Measurements from ENCODE around the gene FAXC.

FAXC gene

DNA sequence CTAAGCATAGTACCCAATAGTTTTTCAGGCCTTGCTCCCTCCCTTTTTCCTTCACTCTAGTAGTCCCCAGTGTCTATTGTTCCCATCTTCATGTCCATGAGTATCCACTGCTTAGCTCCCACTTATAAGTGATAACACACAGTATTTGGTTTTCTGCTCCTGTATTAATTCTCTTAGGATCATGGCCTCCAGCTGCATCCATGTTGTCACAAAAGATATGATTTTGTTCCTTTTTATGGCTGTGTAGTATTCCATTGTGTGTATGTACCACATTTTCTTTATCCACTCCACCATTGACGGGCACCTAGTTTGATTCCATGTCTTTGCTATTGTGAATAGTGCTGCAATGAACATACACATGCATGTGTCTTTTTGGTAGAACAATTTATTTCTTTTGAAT lies 102.9 kb downstream of the FAXC start:
- Histone ChIP-seq H3K4me2 (ENCODE audit: low read depth, low read length) (no peak overlapping the region), H3K27ac (ENCODE audit: low read length) (no peak overlapping the region), H3F3A (ENCODE audit: insufficient read depth, low read length) (no peaks in the 10 kb centered on the region), H3K9me3 (replicated peaks; ENCODE audit: insufficient read depth, low read length) (no peaks in the 10 kb centered on the region), H3K9me2 (replicated peaks; ENCODE audit: insufficient read depth, low read length) (no peaks in the 10 kb centered on the region), H3K4me1 (ENCODE audit: low read length) (no peaks in the 10 kb centered on the region), H3K9ac (ENCODE audit: low read length) (no peak overlapping the region), H4K20me1 (ENCODE audit: insufficient read depth, low read length) (no peaks in the 10 kb centered on the region), H3K4me3 (ENCODE audit: low read length) (no peak overlapping the region), H3K79me2 (ENCODE audit: low read length) (no peaks in the 10 kb centered on the region), H2AFZ (ENCODE audit: low read length) (no peak overlapping the region), H3K36me3 (replicated peaks; ENCODE audit: insufficient read depth, low read length) (no peaks in the 10 kb centered on the region), H3K27me3 (replicated peaks; ENCODE audit: insufficient read depth, low read length) (no peaks in the 10 kb centered on the region)
- no peak for DNase-seq
- TF ChIP-seq, protein P1, sequence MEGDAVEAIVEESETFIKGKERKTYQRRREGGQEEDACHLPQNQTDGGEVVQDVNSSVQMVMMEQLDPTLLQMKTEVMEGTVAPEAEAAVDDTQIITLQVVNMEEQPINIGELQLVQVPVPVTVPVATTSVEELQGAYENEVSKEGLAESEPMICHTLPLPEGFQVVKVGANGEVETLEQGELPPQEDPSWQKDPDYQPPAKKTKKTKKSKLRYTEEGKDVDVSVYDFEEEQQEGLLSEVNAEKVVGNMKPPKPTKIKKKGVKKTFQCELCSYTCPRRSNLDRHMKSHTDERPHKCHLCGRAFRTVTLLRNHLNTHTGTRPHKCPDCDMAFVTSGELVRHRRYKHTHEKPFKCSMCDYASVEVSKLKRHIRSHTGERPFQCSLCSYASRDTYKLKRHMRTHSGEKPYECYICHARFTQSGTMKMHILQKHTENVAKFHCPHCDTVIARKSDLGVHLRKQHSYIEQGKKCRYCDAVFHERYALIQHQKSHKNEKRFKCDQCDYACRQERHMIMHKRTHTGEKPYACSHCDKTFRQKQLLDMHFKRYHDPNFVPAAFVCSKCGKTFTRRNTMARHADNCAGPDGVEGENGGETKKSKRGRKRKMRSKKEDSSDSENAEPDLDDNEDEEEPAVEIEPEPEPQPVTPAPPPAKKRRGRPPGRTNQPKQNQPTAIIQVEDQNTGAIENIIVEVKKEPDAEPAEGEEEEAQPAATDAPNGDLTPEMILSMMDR (IDR thresholded peaks at IDR 0.05; ENCODE audit: low read length) = no peak
- no peak for TF ChIP-seq EZH2phosphoT487 (IDR thresholded peaks at IDR 0.05; ENCODE audit: low read length)
- no peak for TF ChIP-seq EZH2 (optimal IDR thresholded peaks at IDR 0.05; ENCODE audit: low read depth, low read length)

DNA sequence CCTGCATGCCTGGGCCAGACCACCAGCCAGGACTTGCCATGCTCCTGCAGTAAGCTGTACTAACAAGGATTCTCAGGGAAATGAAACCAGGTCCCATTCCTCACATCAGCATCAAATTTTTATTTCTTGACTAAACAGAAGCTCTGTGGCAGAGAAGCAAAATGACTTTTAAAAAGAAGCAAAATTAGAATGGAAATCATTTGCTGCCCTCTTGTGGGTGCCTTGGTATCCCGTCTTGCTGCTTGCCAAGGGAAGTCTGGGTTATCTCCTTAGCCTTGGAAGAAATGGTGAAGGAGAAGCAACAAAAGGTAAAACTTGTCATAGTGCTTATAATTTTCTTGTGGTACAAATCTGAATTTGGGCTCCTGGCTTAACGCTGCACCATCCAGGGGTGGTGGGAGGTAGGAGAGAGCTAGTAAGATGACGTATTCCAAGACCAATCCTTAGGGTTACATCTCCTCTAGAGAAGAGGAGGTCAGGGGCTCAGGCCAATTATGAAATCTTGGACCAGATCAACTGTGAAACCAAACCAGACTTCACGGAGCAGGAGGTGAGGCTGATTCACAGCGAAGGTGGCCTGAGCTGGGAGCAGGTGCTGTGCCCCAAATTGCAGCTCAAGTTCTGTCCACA lies 107.5 kb downstream of the FAXC start:
- H3K27me3 ChIP-seq (replicated peaks; ENCODE audit: insufficient read depth, low read length) = no peaks in the 10 kb centered on the region
- H2AFZ ChIP-seq (ENCODE audit: low read length) = no peak overlapping the region
- H3F3A ChIP-seq (ENCODE audit: insufficient read depth, low read length) = no peaks in the 10 kb centered on the region
- no peak overlapping the region for H3K4me3 ChIP-seq (ENCODE audit: low read length)
- no peaks in the 10 kb centered on the region for H3K9me2 ChIP-seq (replicated peaks; ENCODE audit: insufficient read depth, low read length)
- no peaks in the 10 kb centered on the region for H4K20me1 ChIP-seq (ENCODE audit: insufficient read depth, low read length)
- H3K36me3 ChIP-seq (replicated peaks; ENCODE audit: insufficient read depth, low read length) = no peaks in the 10 kb centered on the region
- H3K4me2 ChIP-seq (ENCODE audit: low read depth, low read length) = no peak overlapping the region
- H3K9ac ChIP-seq (ENCODE audit: low read length) = no peak overlapping the region
- no peaks in the 10 kb centered on the region for H3K79me2 ChIP-seq (ENCODE audit: low read length)
- H3K27ac ChIP-seq (ENCODE audit: low read length) = no peak overlapping the region
- TF ChIP-seq, protein P1 (IDR thresholded peaks at IDR 0.05; ENCODE audit: low read length) = peak; percentile 42
- TF ChIP-seq EZH2 (optimal IDR thresholded peaks at IDR 0.05; ENCODE audit: low read depth, low read length) = no peak
- peak; percentile 23 for DNase-seq
- H3K9me3 ChIP-seq (replicated peaks; ENCODE audit: insufficient read depth, low read length) = no peaks in the 10 kb centered on the region
- no peaks in the 10 kb centered on the region for H3K4me1 ChIP-seq (ENCODE audit: low read length)

DNA sequence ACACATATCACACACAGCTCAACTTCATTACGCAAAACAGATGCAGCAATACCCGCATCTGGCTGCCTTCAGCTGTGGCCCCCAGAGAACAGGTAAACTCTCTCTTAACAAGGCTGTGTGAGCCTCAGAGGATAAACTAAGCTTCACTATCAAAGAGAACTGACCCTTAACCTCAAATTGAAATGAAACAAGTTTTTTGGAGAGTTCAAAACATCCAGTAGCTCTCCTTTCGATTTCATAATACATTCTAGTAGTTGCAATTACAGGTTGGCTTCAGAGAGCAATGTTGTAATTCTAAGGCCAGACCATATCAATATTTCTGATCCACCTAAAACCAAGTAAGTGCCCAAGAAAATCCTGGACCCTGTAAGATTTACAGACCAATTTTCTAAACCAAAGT lies 113.5 kb downstream of the FAXC start:
- no peak overlapping the region for H3K4me2 ChIP-seq (ENCODE audit: low read depth, low read length)
- H3K27me3 ChIP-seq (replicated peaks; ENCODE audit: insufficient read depth, low read length) = no peaks in the 10 kb centered on the region
- no peak for TF ChIP-seq EZH2 (optimal IDR thresholded peaks at IDR 0.05; ENCODE audit: low read depth, low read length)

DNA sequence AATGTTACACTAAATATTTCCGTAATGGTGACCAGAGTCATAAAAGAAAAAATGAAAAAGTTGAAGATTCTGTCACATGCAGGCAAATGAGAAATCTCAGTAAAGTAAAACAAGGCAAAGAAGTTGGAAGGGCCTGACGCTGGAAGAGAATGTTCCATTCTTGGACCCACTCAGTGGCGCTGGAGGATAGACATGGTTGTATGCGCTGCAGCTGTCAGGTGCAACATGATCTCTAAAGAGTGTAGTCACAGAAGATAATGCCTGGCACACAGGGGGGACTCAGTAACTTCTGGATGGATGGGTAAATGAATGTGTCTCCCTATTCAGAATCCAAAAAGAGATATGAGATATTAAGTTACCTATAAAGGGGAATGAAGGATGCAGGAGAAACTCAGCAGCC lies 116.3 kb downstream of the FAXC start:
- Histone ChIP-seq H3K9me2 (replicated peaks; ENCODE audit: insufficient read depth, low read length) (no peaks in the 10 kb centered on the region), H3K4me2 (ENCODE audit: low read depth, low read length) (no peak overlapping the region), H3K9me3 (replicated peaks; ENCODE audit: insufficient read depth, low read length) (no peaks in the 10 kb centered on the region), H3K27ac (ENCODE audit: low read length) (no peak overlapping the region), H3K4me1 (ENCODE audit: low read length) (no peaks in the 10 kb centered on the region), H3F3A (ENCODE audit: insufficient read depth, low read length) (no peaks in the 10 kb centered on the region), H3K79me2 (ENCODE audit: low read length) (no peaks in the 10 kb centered on the region), H3K4me3 (ENCODE audit: low read length) (no peak overlapping the region), H2AFZ (ENCODE audit: low read length) (no peak overlapping the region), H3K27me3 (replicated peaks; ENCODE audit: insufficient read depth, low read length) (no peaks in the 10 kb centered on the region), H4K20me1 (ENCODE audit: insufficient read depth, low read length) (no peaks in the 10 kb centered on the region), H3K36me3 (replicated peaks; ENCODE audit: insufficient read depth, low read length) (no peaks in the 10 kb centered on the region), H3K9ac (ENCODE audit: low read length) (no peak overlapping the region)
- no peak for DNase-seq
- TF ChIP-seq, protein P1 (IDR thresholded peaks at IDR 0.05; ENCODE audit: low read length) = no peak

More for the DNA sequence above, 113.5 kb downstream of the FAXC start:
- no peaks in the 10 kb centered on the region for H3K9me3 ChIP-seq (replicated peaks; ENCODE audit: insufficient read depth, low read length)
- no peak overlapping the region for H3K4me3 ChIP-seq (ENCODE audit: low read length)
- H3K36me3 ChIP-seq (replicated peaks; ENCODE audit: insufficient read depth, low read length) = no peaks in the 10 kb centered on the region
- no peaks in the 10 kb centered on the region for H4K20me1 ChIP-seq (ENCODE audit: insufficient read depth, low read length)
- no peaks in the 10 kb centered on the region for H3F3A ChIP-seq (ENCODE audit: insufficient read depth, low read length)
- H3K79me2 ChIP-seq (ENCODE audit: low read length) = no peaks in the 10 kb centered on the region
- H3K9ac ChIP-seq (ENCODE audit: low read length) = no peak overlapping the region
- H2AFZ ChIP-seq (ENCODE audit: low read length) = no peak overlapping the region
- H3K4me1 ChIP-seq (ENCODE audit: low read length) = no peaks in the 10 kb centered on the region
- H3K9me2 ChIP-seq (replicated peaks; ENCODE audit: insufficient read depth, low read length) = no peaks in the 10 kb centered on the region
- H3K27ac ChIP-seq (ENCODE audit: low read length) = no peak overlapping the region
- no peak for DNase-seq
